ENCODE results near the gene MARS2. TPM values are rescaled to one million over a fixed set of nuclear protein-coding genes. Genes with fewer than 3 reads are reported as not detected.
A peak's percentile ranks its signal among the peaks of the same experiment; 100 is the strongest.

MARS2 gene
- polyA plus RNA-seq, 1 donor (not counting 4 experiments of a cell fraction or from before 2014, with no cell fraction given), result 9.2 TPM

DNA sequence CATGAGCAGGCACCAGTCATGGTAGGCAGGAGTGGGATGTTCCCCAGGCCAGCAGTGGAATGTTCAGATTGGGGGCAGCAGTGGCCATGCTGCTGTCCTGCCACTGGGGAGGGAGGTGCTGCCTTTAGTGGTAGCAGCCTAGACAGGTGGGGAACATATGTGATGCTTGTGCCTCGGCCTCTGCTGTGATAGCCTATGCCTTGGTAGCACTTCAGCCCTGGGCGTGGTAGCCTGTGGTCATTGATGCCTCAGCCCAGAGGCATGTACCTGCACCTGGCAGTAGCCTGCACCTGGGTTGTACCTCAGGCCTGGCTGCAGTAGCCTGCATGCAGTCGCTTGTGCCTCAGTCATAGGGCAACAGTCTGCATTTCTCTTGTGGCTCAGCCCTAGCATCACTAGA is 36.9 kb upstream of the MARS2 start:
- peak; percentile 2 for DNase-seq (ENCODE audit: low read depth, low spot score)
- Histone ChIP-seq H3K4me3 (ENCODE audit: control insufficient read depth in 2 of 3, extremely low read depth in 1 of 3, insufficient read depth in 2 of 3, low read depth in 1 of 3, low read length in 3 of 3) (no peak overlapping the region), H3K4me2 (ENCODE audit: control insufficient read depth, extremely low read depth, insufficient read depth, low read depth, low read length) (no peak overlapping the region), H3K36me3 (ENCODE audit: control insufficient read depth in 2 of 2, extremely low read depth in 1 of 2, insufficient read depth in 2 of 2, low read length in 2 of 2) (no peaks in the 10 kb centered on the region), H3K9ac (ENCODE audit: control insufficient read depth, extremely low read depth, insufficient read depth, low read length) (no peak overlapping the region), H3K4me1 (ENCODE audit: control insufficient read depth, extremely low read depth, insufficient read depth, low read length) (no peaks in the 10 kb centered on the region), H4K20me1 (ENCODE audit: control insufficient read depth, extremely low read depth, insufficient read depth, low read length) (no peaks in the 10 kb centered on the region), H3K9me3 (ENCODE audit: control insufficient read depth, low read depth, low read length) (no peaks in the 10 kb centered on the region), H3K27ac (ENCODE audit: control insufficient read depth, insufficient read depth, low read length) (no peak overlapping the region), H3K9me1 (ENCODE audit: control insufficient read depth, extremely low read depth, insufficient read depth, low read length) (no peaks in the 10 kb centered on the region), H3K79me2 (ENCODE audit: control insufficient read depth, insufficient read depth, low read length) (no peaks in the 10 kb centered on the region), H2AFZ (ENCODE audit: control insufficient read depth, low read length) (no peak overlapping the region), H3K27me3 (ENCODE audit: control insufficient read depth, extremely low read depth, insufficient read depth, low read length) (peaks cover 4% of the 10 kb centered on the region)
- no peak for FAIRE-seq
- dilution Hi-C loops (cut with MboI; ENCODE audit: extremely low pct_ligation_motif_present, low sequenced_read_pairs), result no loop called here
- TF ChIP-seq, protein P1, sequence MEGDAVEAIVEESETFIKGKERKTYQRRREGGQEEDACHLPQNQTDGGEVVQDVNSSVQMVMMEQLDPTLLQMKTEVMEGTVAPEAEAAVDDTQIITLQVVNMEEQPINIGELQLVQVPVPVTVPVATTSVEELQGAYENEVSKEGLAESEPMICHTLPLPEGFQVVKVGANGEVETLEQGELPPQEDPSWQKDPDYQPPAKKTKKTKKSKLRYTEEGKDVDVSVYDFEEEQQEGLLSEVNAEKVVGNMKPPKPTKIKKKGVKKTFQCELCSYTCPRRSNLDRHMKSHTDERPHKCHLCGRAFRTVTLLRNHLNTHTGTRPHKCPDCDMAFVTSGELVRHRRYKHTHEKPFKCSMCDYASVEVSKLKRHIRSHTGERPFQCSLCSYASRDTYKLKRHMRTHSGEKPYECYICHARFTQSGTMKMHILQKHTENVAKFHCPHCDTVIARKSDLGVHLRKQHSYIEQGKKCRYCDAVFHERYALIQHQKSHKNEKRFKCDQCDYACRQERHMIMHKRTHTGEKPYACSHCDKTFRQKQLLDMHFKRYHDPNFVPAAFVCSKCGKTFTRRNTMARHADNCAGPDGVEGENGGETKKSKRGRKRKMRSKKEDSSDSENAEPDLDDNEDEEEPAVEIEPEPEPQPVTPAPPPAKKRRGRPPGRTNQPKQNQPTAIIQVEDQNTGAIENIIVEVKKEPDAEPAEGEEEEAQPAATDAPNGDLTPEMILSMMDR (optimal IDR thresholded peaks at IDR 0.05 in 1 of 3, IDR thresholded peaks at IDR 0.05 in 1 of 3, conservative IDR thresholded peaks at IDR 0.05 in 1 of 3; ENCODE audit: extremely low read depth in 1 of 3, insufficient read depth in 2 of 3, low read length in 3 of 3), result no peak
- TF ChIP-seq EZH2 (IDR thresholded peaks at IDR 0.05; ENCODE audit: low read length), result no peak

DNA sequence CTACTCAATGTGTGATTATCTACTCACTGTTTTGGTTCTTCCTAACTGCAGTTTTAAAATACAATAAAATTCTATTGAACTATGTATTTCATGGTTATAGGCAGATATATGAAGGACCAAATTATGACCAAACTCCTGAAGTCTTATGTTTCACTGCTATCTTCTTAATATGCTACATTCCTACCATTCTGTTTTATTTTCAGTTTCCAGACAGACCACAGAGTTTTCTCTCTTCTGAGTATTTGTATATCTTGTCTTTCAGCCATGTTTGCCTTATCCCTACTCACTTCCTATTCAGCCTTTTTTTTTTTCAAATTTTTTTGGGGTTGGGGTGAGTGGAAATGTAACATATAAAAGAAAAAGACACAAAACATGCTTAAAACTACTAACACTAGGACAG is 36.1 kb upstream of the MARS2 start:
- Histone ChIP-seq H3K79me2 (ENCODE audit: control insufficient read depth, insufficient read depth, low read length) (no peaks in the 10 kb centered on the region), H3K9me1 (ENCODE audit: control insufficient read depth, extremely low read depth, insufficient read depth, low read length) (no peaks in the 10 kb centered on the region), H3K9ac (ENCODE audit: control insufficient read depth, extremely low read depth, insufficient read depth, low read length) (no peak overlapping the region), H2AFZ (ENCODE audit: control insufficient read depth, low read length) (no peak overlapping the region), H3K4me1 (ENCODE audit: control insufficient read depth, extremely low read depth, insufficient read depth, low read length) (no peaks in the 10 kb centered on the region), H3K27me3 (ENCODE audit: control insufficient read depth, extremely low read depth, insufficient read depth, low read length) (peaks cover 5% of the 10 kb centered on the region), H4K20me1 (ENCODE audit: control insufficient read depth, extremely low read depth, insufficient read depth, low read length) (no peaks in the 10 kb centered on the region), H3K4me2 (ENCODE audit: control insufficient read depth, extremely low read depth, insufficient read depth, low read depth, low read length) (no peak overlapping the region), H3K36me3 (ENCODE audit: control insufficient read depth in 2 of 2, extremely low read depth in 1 of 2, insufficient read depth in 2 of 2, low read length in 2 of 2) (no peaks in the 10 kb centered on the region), H3K27ac (ENCODE audit: control insufficient read depth, insufficient read depth, low read length) (no peak overlapping the region), H3K4me3 (ENCODE audit: control insufficient read depth in 2 of 3, extremely low read depth in 1 of 3, insufficient read depth in 2 of 3, low read depth in 1 of 3, low read length in 3 of 3) (no peak overlapping the region), H3K9me3 (ENCODE audit: control insufficient read depth, low read depth, low read length) (no peaks in the 10 kb centered on the region)
- no peak for TF ChIP-seq EZH2 (IDR thresholded peaks at IDR 0.05; ENCODE audit: low read length)
- TF ChIP-seq, protein P1 (optimal IDR thresholded peaks at IDR 0.05 in 1 of 3, IDR thresholded peaks at IDR 0.05 in 1 of 3, conservative IDR thresholded peaks at IDR 0.05 in 1 of 3; ENCODE audit: extremely low read depth in 1 of 3, insufficient read depth in 2 of 3, low read length in 3 of 3), result no peak
- dilution Hi-C loops (cut with MboI; ENCODE audit: extremely low pct_ligation_motif_present, low sequenced_read_pairs), result no loop called here
- no peak for FAIRE-seq
- DNase-seq (ENCODE audit: low read depth, low spot score), result no peak
